GM19468 (cell line): ENCODE data around the gene C15orf40.

Source experiments
- ATAC-seq: cut with Tn5 transposase; IDR thresholded peaks from one replicate; pipeline ENCODE4 v1.9.1; 2021; ENCODE audit warnings: mild to moderate bottlenecking, moderate library complexity, moderate number of reproducible peaks; ENCODE audit not compliant: unreplicated experiment; ENCODE audit errors: extremely low read depth

The C15orf40 gene

GRCh38 chr15:82995938-82996337 is 15.5 kb downstream of the C15orf40 start:
- ATAC-seq = no peak

DNA sequence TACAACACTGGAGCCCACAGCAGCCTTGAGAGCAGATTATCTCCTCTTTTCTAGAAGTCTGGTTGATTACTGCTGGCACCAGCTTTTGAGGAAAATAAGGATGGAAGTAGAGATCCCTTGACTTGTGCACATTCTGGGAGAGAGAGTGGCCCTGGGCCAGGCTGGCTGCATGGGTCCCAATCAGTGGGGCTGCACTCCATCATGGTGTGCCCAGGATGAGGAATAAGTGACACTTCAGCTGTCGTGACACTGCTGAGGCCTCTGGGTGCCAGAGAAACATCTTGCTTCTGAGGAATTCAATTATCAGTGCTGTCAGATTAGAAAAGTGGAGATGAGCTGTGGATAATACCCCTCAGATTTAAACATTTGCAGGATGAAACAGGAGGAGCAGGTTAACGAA is 16.4 kb downstream of the C15orf40 start:
- ATAC-seq = no peak

- ATAC-seq = no peak
These were observed 18.3 kb downstream of the C15orf40 start for GRCh38 chr15:82993144-82993543.

GRCh38 chr15:82992436-82992998 is 18.9 kb downstream of the C15orf40 start:
- ATAC-seq = no peak

- peak; percentile 19 for ATAC-seq
These were observed 25.0 kb downstream of the C15orf40 start for GRCh38 chr15:82986442-82986780.

DNA sequence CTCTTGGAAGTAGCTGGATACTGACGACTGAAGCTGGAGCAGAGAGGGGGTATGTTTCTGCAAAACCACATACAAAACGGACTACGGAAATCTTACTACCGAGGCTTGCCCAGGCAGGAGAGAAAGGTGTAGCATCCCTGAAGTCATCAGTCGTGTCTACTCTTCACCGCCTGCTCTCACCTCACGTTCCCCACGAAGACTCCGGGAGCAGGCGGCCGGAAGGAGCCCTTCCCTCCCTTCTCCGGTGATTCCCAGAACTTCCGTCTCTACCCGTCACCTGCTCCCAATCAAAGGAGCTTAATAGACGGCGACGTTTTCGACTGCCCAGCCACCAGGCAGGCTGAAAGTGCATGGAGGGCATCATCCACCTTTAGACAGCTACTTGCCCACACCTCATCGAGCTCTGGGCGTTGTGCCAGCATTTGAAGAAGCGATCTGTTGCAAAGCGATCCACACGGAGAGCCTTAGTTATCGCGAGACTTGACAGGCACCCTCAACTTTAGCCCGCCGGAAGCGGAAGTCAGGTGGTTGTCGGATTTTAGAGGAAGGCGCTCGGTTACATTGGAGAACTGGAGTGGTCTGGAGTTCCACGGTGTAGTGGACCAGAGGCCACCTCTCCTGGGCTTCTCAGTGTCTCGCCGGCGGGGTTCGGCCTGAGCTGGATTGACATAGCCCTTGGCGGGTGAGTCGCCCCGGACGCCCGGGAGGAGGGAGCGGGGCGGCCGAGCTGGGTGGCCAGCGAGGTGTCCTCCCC is 25.6 kb downstream of the C15orf40 start, which contains the start of gene RAMAC:
Gene RAMAC, plus strand, starts transcription at position 523 of the 754 bp plus-strand sequence. CDS start 2,809 bp downstream, outside the sequence.
- ATAC-seq = peak; percentile 44

GRCh38 chr15:82980981-82981380 is 30.5 kb downstream of the C15orf40 start:
- no peak for ATAC-seq

DNA sequence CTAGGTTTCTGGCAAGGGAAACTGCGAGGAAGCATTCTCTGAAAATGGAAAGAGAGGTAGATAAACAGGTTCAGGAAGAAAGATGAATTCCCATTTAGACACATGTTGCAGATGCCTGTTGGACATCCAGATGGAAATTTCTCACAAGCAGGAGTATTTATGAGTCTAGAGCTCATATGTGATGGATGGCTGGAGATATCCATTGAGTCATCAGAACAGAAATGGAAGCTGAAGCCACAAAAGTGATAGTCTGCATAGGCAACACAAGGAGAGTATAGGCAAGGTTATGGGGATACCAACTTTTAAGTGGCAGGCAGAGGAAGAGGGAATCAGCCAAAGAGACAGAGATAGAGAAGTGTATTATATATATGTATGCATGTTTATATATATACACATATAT is 31.7 kb downstream of the C15orf40 start:
- no peak for ATAC-seq

DNA sequence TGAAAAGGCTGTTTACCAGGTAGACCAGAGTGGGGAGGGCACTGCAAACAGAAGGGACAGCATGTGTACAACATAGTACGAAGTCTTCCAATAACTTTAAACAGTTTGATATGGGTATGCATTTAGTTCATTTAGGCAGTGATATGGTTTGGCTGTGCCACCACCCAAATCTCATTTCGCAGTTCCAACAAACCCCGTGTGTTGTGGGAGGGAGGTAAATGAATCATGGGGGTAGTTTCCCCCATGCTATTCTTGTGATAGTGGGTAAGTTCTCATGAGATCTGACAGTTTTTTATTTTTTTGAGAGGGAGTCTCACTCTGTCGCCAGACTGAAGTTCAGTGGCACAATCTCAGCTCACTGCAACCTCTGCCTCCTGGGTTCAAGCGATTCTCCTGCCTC is 33.0 kb downstream of the C15orf40 start:
- no peak for ATAC-seq

GRCh38 chr15:82977076-82977475 is 34.4 kb downstream of the C15orf40 start:
- ATAC-seq = no peak

DNA sequence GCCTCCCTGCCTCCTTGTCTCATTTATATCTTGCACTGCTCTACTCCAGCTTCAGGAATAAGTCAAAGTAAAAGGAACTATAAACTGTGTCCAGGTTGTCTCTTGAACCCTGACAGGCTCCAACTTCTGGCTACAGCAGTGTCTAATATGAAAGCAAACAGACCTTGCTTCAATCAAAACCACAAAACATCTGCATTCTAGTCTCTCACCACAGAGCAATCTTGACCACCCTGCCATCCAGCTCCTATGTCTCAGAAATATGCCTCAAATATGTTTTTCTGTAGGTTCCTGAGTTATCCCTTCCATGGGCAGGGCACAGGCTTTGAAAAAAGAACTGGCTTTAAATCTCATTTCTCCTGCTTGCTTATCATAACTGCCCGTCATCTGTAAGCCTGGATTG is 38.4 kb downstream of the C15orf40 start:
- ATAC-seq = no peak

- ATAC-seq = no peak
These were observed 40.0 kb downstream of the C15orf40 start for GRCh38 chr15:82971218-82971984.

GRCh38 chr15:82970696-82971095 is 40.7 kb downstream of the C15orf40 start:
- ATAC-seq = no peak

DNA sequence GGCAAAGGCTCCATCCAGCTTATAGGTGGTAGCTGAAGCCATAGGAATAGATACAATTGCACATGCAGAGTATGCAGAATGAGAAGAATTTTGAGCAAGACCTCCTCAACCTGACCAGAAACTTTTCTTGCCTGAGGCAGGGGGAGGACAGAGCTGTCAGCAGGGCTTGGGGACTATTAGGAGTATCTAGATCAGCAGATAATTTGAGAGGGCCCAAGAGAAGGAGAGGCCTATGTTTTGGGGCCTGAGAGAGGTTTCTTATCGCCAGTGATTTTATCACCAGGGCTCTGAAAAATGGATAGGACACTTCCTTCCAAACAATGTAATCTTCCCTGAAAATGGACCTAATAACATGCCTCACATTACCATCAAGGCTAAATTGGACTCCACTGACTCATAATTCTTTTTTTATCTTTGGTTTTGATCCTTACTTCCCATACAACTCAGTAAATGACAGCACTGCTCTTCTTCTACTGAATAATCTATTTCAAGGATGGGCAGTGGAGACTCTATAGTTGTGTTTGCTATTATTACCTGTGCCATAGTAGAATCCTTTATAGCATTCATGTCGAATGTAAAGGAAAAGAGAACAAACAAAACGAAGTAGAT is 41.3 kb downstream of the C15orf40 start:
- no peak for ATAC-seq

DNA sequence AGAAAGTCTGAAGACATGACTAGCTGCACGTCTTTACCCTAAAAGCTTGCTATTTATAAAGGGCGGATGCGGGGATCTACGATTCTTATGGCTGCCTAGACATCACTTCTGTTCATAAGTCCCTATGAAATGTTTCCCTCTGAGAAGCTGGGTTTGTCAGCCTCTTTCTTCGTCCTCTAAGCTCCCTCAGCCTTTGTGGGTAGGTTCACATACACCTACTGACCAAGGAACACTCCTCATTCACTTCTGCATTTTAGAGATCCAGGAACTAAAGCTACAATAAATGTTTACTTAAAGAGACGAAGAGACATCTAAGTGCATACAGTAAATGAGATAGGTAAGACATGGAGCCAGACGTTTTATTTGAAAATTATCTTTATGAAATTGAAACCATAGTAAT is 42.1 kb downstream of the C15orf40 start:
- ATAC-seq = no peak

GRCh38 chr15:82968066-82968465 is 43.4 kb downstream of the C15orf40 start:
- ATAC-seq = no peak

DNA sequence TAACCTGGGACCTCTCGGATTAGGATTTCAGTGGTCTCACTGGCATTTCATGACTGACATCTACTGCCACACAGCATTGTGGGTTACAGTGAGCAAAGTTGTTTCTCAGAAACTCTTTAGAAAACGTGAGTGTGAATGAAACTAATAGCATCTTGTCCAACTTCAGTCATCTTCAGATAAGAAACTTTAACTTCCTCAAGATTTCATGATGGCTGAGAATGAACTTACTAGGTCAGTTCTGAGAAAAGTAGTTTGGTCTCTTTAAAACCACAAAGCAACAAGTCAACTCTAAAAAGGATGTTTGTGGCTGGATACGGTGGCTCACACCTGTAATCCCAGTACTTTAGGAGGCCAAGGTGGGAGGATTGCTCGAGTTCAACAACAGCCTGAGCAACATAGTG is 44.8 kb downstream of the C15orf40 start:
- ATAC-seq = peak; percentile 46

- no peak for ATAC-seq
These were observed 46.5 kb downstream of the C15orf40 start for GRCh38 chr15:82964890-82965289.

DNA sequence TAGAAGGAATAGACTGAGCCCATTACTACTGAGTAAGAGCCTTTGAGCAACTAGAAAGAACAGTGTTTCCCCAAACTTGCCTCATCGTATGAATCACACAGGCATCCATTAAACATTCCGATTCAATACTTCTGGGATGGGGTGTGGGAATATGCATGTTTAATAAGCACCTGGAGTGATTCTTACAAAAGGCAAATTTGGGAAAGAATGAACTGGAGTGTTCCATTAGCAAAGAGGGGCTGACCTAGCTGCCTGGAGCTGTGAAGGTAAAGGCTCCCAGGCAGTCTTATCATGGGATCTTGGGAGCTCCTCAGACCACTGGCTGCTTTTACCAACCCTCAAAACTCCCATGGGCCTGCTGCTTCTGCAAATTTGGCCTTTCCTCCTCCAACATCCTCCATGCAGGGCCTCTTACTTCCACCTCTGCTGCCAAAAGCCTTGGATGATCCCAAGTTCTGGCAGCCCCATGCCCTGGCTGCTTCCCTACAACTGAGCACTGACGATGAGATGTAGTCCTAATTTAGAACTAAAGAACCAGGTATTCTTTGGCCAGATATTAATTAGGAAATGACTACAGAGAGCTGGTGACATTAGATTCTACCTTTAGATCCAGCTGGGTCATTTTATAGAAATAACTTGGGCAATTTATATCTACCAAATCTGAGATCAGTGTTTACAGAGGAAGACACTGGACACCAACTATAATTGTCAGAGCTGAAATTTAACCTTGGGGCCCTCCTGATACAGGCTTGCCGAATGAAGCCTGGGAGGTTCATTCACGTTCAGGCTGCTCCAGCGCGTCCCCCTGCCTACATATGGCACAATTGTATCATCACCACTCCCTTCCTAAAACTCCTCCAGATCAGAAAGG is 47.7 kb downstream of the C15orf40 start:
- ATAC-seq = no peak

GRCh38 chr15:82960766-82961165 is 50.7 kb downstream of the C15orf40 start:
- ATAC-seq = no peak
